Inflammatory macrophage treated with lipopolysaccharide for 1 hour (primary cell): ENCODE data around the gene TIMM17A.
"Not testable (repeated sequence)": the region's sequence is repeated elsewhere in the genome, so short reads cannot be mapped to it uniquely, and the experiment has no call there.

Experiments
- DNase-seq, 2 donors: peaks; one replicate each; pipeline ENCODE4 v3.0.0-alpha.2; 2020 to 2022

TIMM17A gene

GRCh38 chr1:201955009-201955728 is at the start of gene TIMM17A:
TSS of gene TIMM17A (plus strand) at chr1:201955503. CDS start at chr1:201955527, 24 bp downstream.
- peak; percentile 98 to 100 for DNase-seq

GRCh38 chr1:201906336-201906735 is 49.0 kb upstream of the TIMM17A start:
- DNase-seq: no peak

DNA sequence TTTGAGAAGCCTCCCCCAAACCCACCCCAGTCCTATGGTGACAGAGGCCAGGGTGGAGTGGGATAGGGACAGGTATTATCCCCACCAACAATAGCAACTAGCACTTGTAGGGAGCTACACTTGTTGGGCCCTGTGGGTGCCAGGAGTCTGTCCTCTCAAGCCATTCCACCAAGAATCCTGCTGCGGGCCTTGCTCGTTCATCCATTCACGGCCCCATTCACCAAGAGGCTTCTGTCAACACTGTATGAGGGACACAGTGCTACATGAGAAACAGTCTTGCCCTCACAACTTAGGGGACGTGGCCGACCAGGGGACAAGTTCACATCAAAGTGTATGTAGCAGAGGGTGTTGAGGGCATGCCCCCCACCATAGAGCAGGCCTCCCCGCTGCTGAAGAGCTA is 47.7 kb upstream of the TIMM17A start:
- no peak for DNase-seq

- DNase-seq: no peak
These were observed 43.3 kb upstream of the TIMM17A start for GRCh38 chr1:201911826-201912571.

- DNase-seq: no peak
These were observed 42.5 kb upstream of the TIMM17A start for GRCh38 chr1:201912832-201913231.

- DNase-seq: no peak
These were observed 40.7 kb upstream of the TIMM17A start for GRCh38 chr1:201914456-201915235.

DNA sequence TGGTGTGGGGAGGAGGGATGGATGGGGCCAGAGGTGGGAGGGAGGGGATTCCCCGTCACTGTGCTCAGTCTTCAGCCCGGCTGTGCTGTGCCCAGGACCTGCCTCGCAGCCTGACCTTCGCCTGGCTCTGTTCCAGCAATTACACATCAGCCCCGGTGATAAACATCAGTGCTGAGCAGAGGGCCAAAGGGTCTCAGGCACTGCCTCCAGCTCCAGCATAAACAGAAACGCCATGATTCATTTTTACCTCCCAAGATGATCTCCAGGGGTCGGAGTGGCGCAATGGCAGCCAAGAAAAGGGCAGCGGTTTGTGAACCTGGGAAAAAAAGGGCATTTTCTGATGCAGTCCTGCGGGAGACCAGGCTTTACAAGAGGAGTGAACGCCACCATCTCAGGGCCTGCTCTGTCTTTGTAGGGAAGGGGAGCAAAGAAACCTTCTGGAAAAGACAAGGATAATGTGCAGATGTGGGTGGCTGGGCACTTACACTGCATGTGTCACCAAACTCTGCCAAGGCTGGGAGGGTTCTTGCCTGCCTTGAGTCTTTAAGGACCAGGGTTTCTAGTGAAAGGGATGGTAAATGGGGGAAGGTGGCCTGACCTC is 38.6 kb upstream of the TIMM17A start:
- DNase-seq: no peak

- no peak for DNase-seq
These were observed 37.8 kb upstream of the TIMM17A start for GRCh38 chr1:201917362-201918033.

GRCh38 chr1:201918343-201918742 is 37.0 kb upstream of the TIMM17A start:
- no peak for DNase-seq

GRCh38 chr1:201921952-201922558 is 33.2 kb upstream of the TIMM17A start:
- no peak for DNase-seq

GRCh38 chr1:201925301-201925567 is 30.1 kb upstream of the TIMM17A start:
- no peak for DNase-seq

GRCh38 chr1:201925981-201926645 is 29.2 kb upstream of the TIMM17A start:
- DNase-seq: no peak

- DNase-seq: no peak
These were observed 27.0 kb upstream of the TIMM17A start for GRCh38 chr1:201928266-201928665.

GRCh38 chr1:201930137-201930536 is 25.2 kb upstream of the TIMM17A start:
- no peak for DNase-seq

GRCh38 chr1:201930803-201931202 is 24.5 kb upstream of the TIMM17A start:
- DNase-seq: no peak

- DNase-seq: no peak
These were observed 21.4 kb upstream of the TIMM17A start for GRCh38 chr1:201933840-201934430.

GRCh38 chr1:201937624-201938213 is 17.6 kb upstream of the TIMM17A start:
- DNase-seq: peak in 1 of 2 donors; percentile 7

- DNase-seq: no peak
These were observed 16.8 kb upstream of the TIMM17A start for GRCh38 chr1:201938440-201939035.

DNA sequence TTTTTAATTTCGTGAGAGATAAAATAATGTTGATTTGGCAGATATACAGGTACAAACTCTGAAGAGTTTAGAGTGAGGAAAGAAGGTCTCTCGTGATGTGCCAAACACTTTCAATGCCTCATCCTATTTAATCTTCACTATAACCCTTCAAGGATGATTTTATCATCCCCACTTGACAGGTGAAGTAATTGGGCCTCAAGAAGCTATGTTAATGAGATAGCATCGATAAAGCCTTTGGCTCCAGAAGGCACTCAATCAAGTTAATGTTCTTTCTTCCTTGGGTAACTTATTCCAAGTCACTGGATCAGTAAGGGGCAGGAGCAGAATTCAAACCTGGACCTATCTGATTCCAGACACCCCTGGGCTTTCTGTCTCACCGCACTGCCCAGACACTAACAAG is 16.2 kb upstream of the TIMM17A start:
- no peak for DNase-seq

DNA sequence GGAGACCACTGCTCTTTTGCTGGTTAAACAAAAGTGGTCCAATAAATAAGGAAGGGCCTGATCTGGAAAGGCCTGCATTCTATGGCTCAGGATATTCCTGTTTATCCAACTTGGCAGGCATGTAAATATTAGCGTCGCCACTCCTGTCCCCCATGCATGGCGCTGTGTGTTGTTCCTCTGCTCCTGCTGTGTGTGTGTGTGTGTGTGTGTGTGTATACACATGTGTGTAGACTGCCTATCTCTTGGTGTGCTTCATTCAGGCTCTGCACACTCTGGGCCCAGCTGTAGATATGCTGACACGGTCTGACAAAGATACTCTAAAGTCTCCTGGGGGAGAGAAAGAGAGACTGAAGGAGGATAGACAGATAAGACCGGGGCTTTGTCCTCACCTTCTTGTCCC is 15.7 kb upstream of the TIMM17A start:
- no peak for DNase-seq

GRCh38 chr1:201940316-201940715 is 15.0 kb upstream of the TIMM17A start:
- DNase-seq: not testable (repeated sequence)
